Thoracic aorta (tissue), 2 donors: ENCODE measurements around the gene PACSIN2. TPM values are rescaled to one million over a fixed set of nuclear protein-coding genes. Genes with fewer than 3 reads are reported as not detected.

Experiments
- ATAC-seq: fragments of 150-250 bp; one replicate; pipeline ENCODE4 v1.8.0; 2017; ENCODE audit warnings: low read depth; ENCODE audit not compliant: insufficient number of reproducible peaks, low FRiP score
- DNase-seq: peaks from one replicate; pipeline ENCODE4 v3.0.0-alpha.2; 2020; ENCODE audit warnings: low spot score
- H3K27ac ChIP-seq, 2 donors: fragments of 200-600 bp; sonication (generic); 1 replicate in 1 of 2; 2 replicates in 1 of 2; pipeline ENCODE4 v1.5.1; 2016; ENCODE audit warnings: mild to moderate bottlenecking in 2 of 2, moderate library complexity in 2 of 2
- H3K27me3 ChIP-seq: fragments of 200-600 bp; sonication (generic); replicated peaks from 2 replicates; pipeline ENCODE4 v1.6.0; 2016; ENCODE audit warnings: mild to moderate bottlenecking; ENCODE audit not compliant: insufficient read depth
- H3K36me3 ChIP-seq: fragments of 200-600 bp; sonication (generic); one replicate; pipeline ENCODE4 v1.5.1; 2016
- H3K4me1 ChIP-seq, 2 donors: fragments of 200-600 bp; sonication (generic); 1 replicate in 1 of 2; 2 replicates in 1 of 2; pipeline versions ENCODE4 v1.5.1 to v1.6.0; 2016; ENCODE audit warnings: low read depth in 2 of 2, mild to moderate bottlenecking in 1 of 2; ENCODE audit not compliant: control insufficient read depth in 1 of 2
- H3K4me3 ChIP-seq: fragments of 200-600 bp; sonication (generic); 2 replicates; pipeline ENCODE4 v1.5.1; 2016; ENCODE audit warnings: mild to moderate bottlenecking
- H3K9me3 ChIP-seq: fragments of 200-600 bp; sonication (generic); 2 replicates; pipeline ENCODE4 v1.5.1; 2016
- total RNA-seq, 2 donors: library from RNA; depleted of rRNA; stranded (reverse); fragments of >200 nt; gene quantifications; one replicate each; pipeline versions ENCODE4 v1.1.0 to v1.2.3, GENCODE V29; 2016
- TF ChIP-seq, protein P1 (sequence below): fragments of 200-600 bp; sonication (generic); IDR thresholded peaks from one replicate; pipeline ENCODE4 v1.5.1; 2019; ENCODE audit warnings: antibody characterized with exemption

Gene PACSIN2
- total RNA-seq, 2 donors from 2014 or later: 135 to 155 TPM

- Histone ChIP-seq H3K27me3 (no peaks in the 10 kb centered on the region), H3K36me3 (peaks cover 33% of the 10 kb centered on the region), H3K9me3 (no peaks in the 10 kb centered on the region), H3K4me3 (no peak overlapping the region), H3K4me1 (peaks cover 5 to 34% of the 10 kb centered on the region in 2 donors), H3K27ac (no peak overlapping the region)
- DNase-seq (no peak), ATAC-seq (no peak)
- TF ChIP-seq, protein P1, sequence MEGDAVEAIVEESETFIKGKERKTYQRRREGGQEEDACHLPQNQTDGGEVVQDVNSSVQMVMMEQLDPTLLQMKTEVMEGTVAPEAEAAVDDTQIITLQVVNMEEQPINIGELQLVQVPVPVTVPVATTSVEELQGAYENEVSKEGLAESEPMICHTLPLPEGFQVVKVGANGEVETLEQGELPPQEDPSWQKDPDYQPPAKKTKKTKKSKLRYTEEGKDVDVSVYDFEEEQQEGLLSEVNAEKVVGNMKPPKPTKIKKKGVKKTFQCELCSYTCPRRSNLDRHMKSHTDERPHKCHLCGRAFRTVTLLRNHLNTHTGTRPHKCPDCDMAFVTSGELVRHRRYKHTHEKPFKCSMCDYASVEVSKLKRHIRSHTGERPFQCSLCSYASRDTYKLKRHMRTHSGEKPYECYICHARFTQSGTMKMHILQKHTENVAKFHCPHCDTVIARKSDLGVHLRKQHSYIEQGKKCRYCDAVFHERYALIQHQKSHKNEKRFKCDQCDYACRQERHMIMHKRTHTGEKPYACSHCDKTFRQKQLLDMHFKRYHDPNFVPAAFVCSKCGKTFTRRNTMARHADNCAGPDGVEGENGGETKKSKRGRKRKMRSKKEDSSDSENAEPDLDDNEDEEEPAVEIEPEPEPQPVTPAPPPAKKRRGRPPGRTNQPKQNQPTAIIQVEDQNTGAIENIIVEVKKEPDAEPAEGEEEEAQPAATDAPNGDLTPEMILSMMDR: no peak
Measured at GRCh38 chr22:42891008-42891407, 123.9 kb downstream of the PACSIN2 start.

- H3K9me3 ChIP-seq: no peaks in the 10 kb centered on the region
- no peak overlapping the region for H3K27ac ChIP-seq
- DNase-seq: no peak
- no peak overlapping the region for H3K4me3 ChIP-seq
- H3K36me3 ChIP-seq: peaks cover 46% of the 10 kb centered on the region
- H3K4me1 ChIP-seq: peaks cover 5 to 26% of the 10 kb centered on the region in 2 donors
- TF ChIP-seq, protein P1: no peak
- no peaks in the 10 kb centered on the region for H3K27me3 ChIP-seq
- no peak for ATAC-seq
Measured at GRCh38 chr22:42889304-42889703, 125.6 kb downstream of the PACSIN2 start.

- TF ChIP-seq, protein P1: no peak
- no peak for ATAC-seq
- no peaks in the 10 kb centered on the region for H3K27me3 ChIP-seq
- no peaks in the 10 kb centered on the region for H3K9me3 ChIP-seq
- H3K27ac ChIP-seq: no peak overlapping the region
- peaks cover under 1 to 16% of the 10 kb centered on the region in 2 donors for H3K4me1 ChIP-seq
- peaks cover 60% of the 10 kb centered on the region for H3K36me3 ChIP-seq
- DNase-seq: no peak
- no peak overlapping the region for H3K4me3 ChIP-seq
Measured at GRCh38 chr22:42887523-42888507, 127.1 kb downstream of the PACSIN2 start.

- Histone ChIP-seq H3K27me3 (no peaks in the 10 kb centered on the region), H3K36me3 (peaks cover 67% of the 10 kb centered on the region), H3K27ac (no peak overlapping the region), H3K4me3 (no peak overlapping the region), H3K9me3 (no peaks in the 10 kb centered on the region), H3K4me1 (peaks cover 0 to 9% of the 10 kb centered on the region in 2 donors)
- ATAC-seq: no peak
- DNase-seq: no peak
- TF ChIP-seq, protein P1: no peak
Measured at GRCh38 chr22:42887120-42887519, 127.8 kb downstream of the PACSIN2 start.

- Histone ChIP-seq H3K36me3 (peaks cover 72% of the 10 kb centered on the region), H3K27me3 (no peaks in the 10 kb centered on the region), H3K4me3 (no peak overlapping the region), H3K4me1 (peaks cover 0 to 7% of the 10 kb centered on the region in 2 donors), H3K9me3 (no peaks in the 10 kb centered on the region), H3K27ac (no peak overlapping the region)
- no peak for DNase-seq
- TF ChIP-seq, protein P1: no peak
- no peak for ATAC-seq
Measured at GRCh38 chr22:42885446-42885845, 129.5 kb downstream of the PACSIN2 start.
